Suprapubic skin (tissue), 4 donors: Measurements from ENCODE around the gene RARG. TPM values are rescaled to one million over a fixed set of nuclear protein-coding genes. Genes with fewer than 3 reads are reported as not detected.
"Not testable (repeated sequence)": the region's sequence is repeated elsewhere in the genome, so short reads cannot be mapped to it uniquely, and the experiment has no call there.

Source experiments
- DNase-seq, 2 donors: peaks; one replicate each; pipeline ENCODE4 v3.0.0-alpha.2; 2019; ENCODE audit warnings: low spot score in 2 of 2
- H3K27ac ChIP-seq: fragments of 200-600 bp; sonication (generic); one replicate; pipeline ENCODE4 v1.5.1; 2019
- H3K27me3 ChIP-seq: fragments of 200-600 bp; sonication (generic); one replicate; pipeline ENCODE4 v1.5.1; 2019
- H3K36me3 ChIP-seq: fragments of 200-600 bp; sonication (generic); one replicate; pipeline ENCODE4 v1.5.1; 2019
- H3K4me1 ChIP-seq: fragments of 200-600 bp; sonication (generic); one replicate; pipeline ENCODE4 v1.5.1; 2019
- H3K4me3 ChIP-seq: fragments of 200-600 bp; sonication (generic); one replicate; pipeline ENCODE4 v1.5.1; 2019; ENCODE audit warnings: mild to moderate bottlenecking
- H3K9me3 ChIP-seq: fragments of 200-600 bp; sonication (generic); one replicate; pipeline ENCODE4 v1.5.1; 2019
- CTCF ChIP-seq, 2 donors: fragments of 200-600 bp in 1 of 2; fragments of 450-650 bp in 1 of 2; sonication (generic) in 1 of 2; IDR thresholded peaks; one replicate each; pipeline ENCODE4 v1.5.1; 2016 to 2019; ENCODE audit warnings: antibody characterized with exemption in 2 of 2, mild to moderate bottlenecking in 1 of 2, moderate library complexity in 1 of 2
- EP300 ChIP-seq: sonication (generic); formaldehyde crosslinking; IDR thresholded peaks from one replicate; pipeline ENCODE4 v1.6.1; 2017; ENCODE audit warnings: antibody characterized with exemption
- POLR2A ChIP-seq, 2 donors: fragments of 450-650 bp; IDR thresholded peaks; one replicate each; pipeline ENCODE4 v1.6.1; 2017; ENCODE audit warnings: antibody characterized with exemption in 2 of 2, mild to moderate bottlenecking in 2 of 2, moderate library complexity in 2 of 2
- POLR2AphosphoS5 ChIP-seq, 3 donors: sonication (generic); formaldehyde crosslinking; IDR thresholded peaks; one replicate each; pipeline ENCODE4 v1.6.1; 2017; ENCODE audit warnings: antibody characterized with exemption in 3 of 3
- WGBS: methylation state at CpG from one replicate; pipeline ENCODE4 v1.1.5; 2018; 5-methylcytosine and 5-hydroxymethylcytosine counted together
- total RNA-seq, 4 donors: library from RNA; depleted of rRNA; stranded (reverse); fragments of >200 nt; gene quantifications; one replicate each; pipeline ENCODE4 v1.1.0, GENCODE V29; 2016

The RARG gene
- total RNA-seq, 4 donors from 2014 or later = 140 to 198 (median 172) TPM

DNA sequence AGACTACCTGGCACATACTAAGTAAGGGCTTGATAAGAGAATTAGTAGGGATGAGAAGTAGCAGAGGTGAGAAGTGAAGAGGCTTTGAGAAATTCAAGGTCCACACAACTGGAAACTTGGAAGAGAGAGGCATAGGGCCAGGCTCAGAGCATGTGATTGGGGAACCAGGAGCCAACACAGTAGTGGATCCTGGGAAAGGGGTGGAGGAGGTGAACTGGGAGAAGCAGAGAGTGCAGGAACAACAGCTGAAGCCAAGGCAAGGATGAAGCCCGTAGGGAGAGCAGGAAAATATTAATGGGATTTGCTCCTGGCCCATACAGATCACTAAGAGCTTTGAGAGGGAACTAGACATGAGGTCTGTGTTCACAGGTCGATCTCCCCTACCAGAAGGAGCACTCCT is 23.6 kb downstream of the RARG start:
- H3K27ac ChIP-seq = no peak overlapping the region
- no peak overlapping the region for H3K4me3 ChIP-seq
- WGBS = 34% methylated on average over 2 of the region's 2 CpGs
- peaks cover 41% of the 10 kb centered on the region for H3K36me3 ChIP-seq
- H3K9me3 ChIP-seq = no peaks in the 10 kb centered on the region
- H3K4me1 ChIP-seq = peaks cover 32% of the 10 kb centered on the region
- TF ChIP-seq CTCF (IDR thresholded peaks at IDR 0.05) (no peak), POLR2A (IDR thresholded peaks at IDR 0.05) (no peak), EP300 (no peak), POLR2AphosphoS5 (IDR thresholded peaks at IDR 0.05) (no peak)
- peak in 1 of 2 donors; percentile 46 for DNase-seq
- H3K27me3 ChIP-seq = no peaks in the 10 kb centered on the region

- peak; percentile 60 to 61 for DNase-seq
- 49% methylated on average over 5 of the region's 5 CpGs for WGBS
- Histone ChIP-seq H3K4me3 (no peak within 1 kb of the TSS), H3K27me3 (no peaks in the 10 kb centered on the region), H3K4me1 (peaks cover 32% of the 10 kb centered on the region), H3K27ac (no peak within 1 kb of the TSS), H3K9me3 (no peaks in the 10 kb centered on the region), H3K36me3 (peaks cover 27% of the 10 kb centered on the region)
- TF ChIP-seq POLR2AphosphoS5 (IDR thresholded peaks at IDR 0.05) (no peak), POLR2A (IDR thresholded peaks at IDR 0.05) (no peak), EP300 (no peak), CTCF (IDR thresholded peaks at IDR 0.05) (no peak)
Measured at GRCh38 chr12:53207042-53207441, 25.0 kb downstream of the RARG start, which contains the start of gene ITGB7. Gene ITGB7 (minus strand): TSS chr12:53207251. CDS start chr12:53200443, 6,808 bp downstream.

DNA sequence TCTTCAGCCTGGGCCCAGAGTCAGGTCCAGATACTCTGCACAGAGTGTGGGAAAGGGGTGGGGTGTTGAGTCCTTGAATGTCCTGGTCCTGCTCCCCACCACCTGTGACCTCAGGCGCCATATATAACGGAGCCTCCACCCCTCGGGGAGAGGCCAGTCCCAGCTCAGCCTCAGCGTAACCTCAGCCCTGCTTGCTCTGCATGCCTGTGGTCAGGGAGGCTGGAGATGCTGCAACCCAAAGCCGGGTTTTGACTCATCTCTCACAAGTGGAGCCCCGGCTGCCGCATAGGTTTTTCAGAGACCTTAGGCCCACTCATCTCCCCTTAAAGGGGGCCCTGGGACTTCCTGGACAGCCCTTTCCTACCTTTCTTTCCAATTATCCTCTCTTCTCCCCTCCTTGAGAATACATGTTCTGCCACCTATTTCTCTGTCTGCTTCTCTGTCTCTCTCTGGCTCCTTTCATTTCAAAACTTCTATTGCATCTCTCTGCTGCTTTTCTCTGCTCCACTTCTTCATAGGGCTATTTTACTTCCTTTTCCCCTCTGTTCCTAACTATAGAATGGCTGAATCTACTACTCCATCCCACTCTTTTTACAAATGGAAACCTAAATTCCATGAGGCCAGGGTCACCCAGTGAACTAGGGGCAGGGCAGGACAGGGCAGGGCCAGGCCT is 26.1 kb downstream of the RARG start:
- H3K9me3 ChIP-seq = no peaks in the 10 kb centered on the region
- H3K4me1 ChIP-seq = peaks cover 32% of the 10 kb centered on the region
- peaks cover 15% of the 10 kb centered on the region for H3K36me3 ChIP-seq
- DNase-seq = peak; percentile 58 to 79
- no peak overlapping the region for H3K27ac ChIP-seq
- no peak overlapping the region for H3K4me3 ChIP-seq
- 46% methylated on average over 7 of the region's 7 CpGs for WGBS
- H3K27me3 ChIP-seq = no peaks in the 10 kb centered on the region
- TF ChIP-seq POLR2AphosphoS5 (IDR thresholded peaks at IDR 0.05) = no peak
- TF ChIP-seq POLR2A (IDR thresholded peaks at IDR 0.05) = no peak
- TF ChIP-seq CTCF (IDR thresholded peaks at IDR 0.05) = no peak
- TF ChIP-seq EP300 = no peak

DNA sequence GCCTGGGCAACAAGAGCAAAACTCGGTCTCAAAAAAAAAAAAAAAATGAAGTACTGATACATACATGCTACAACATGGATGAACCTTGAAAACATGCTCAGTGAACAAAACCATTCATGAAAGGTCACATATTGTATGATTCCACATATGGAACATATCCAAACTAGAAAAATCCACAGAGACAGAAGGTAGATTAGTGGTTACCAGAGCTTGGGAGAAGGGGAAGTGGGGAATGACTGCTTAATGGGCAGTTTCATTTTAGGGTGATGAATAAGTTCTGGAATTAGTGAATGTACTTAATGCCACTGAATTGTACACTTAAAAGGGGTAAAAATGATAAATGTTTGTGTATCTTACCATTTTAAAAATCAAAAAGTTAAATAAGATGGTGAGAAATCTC is 27.7 kb downstream of the RARG start:
- no peak for DNase-seq
- WGBS = 100% methylated on average over 1 of the region's 1 CpG

GRCh38 chr12:53202316-53202715 is 29.7 kb downstream of the RARG start:
- not testable (repeated sequence) for DNase-seq, H3K27ac ChIP-seq, H3K36me3 ChIP-seq, H3K9me3 ChIP-seq, H3K4me3 ChIP-seq, H3K27me3 ChIP-seq
- 88% methylated on average over 7 of the region's 7 CpGs for WGBS
- H3K4me1 ChIP-seq = peaks cover 22% of the 10 kb centered on the region

More for the DNA sequence above, 27.7 kb downstream of the RARG start:
- Histone ChIP-seq H3K27ac (no peak overlapping the region), H3K27me3 (no peaks in the 10 kb centered on the region), H3K9me3 (no peaks in the 10 kb centered on the region), H3K4me3 (no peak overlapping the region), H3K36me3 (no peaks in the 10 kb centered on the region), H3K4me1 (peaks cover 29% of the 10 kb centered on the region)
- TF ChIP-seq POLR2AphosphoS5 (IDR thresholded peaks at IDR 0.05) (no peak), POLR2A (IDR thresholded peaks at IDR 0.05) (no peak), EP300 (no peak), CTCF (IDR thresholded peaks at IDR 0.05) (no peak)

DNA sequence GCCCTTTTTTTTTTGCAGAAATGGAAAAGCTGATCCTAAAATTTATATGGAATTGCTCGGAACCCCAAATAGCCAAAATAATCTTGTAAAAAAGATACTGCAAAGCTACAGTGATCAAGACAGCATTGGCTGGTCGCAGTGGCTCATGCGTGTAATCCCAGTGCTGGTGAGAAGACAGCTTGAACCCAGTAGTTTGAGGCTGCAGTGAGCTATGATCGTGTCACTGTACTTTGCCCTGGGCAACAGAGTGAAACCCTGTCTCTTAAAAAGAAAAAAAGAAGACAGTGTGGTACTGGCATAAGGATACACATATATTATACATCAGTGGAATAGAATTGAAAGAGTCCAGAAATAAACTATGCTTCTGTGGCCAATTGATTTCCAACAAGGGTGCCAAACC is 30.4 kb downstream of the RARG start:
- TF ChIP-seq EP300 = no peak
- TF ChIP-seq POLR2AphosphoS5 (IDR thresholded peaks at IDR 0.05) = no peak
- TF ChIP-seq CTCF (IDR thresholded peaks at IDR 0.05) = no peak
- no peak for TF ChIP-seq POLR2A (IDR thresholded peaks at IDR 0.05)
- DNase-seq = no peak
- no peaks in the 10 kb centered on the region for H3K9me3 ChIP-seq
- H3K36me3 ChIP-seq = no peaks in the 10 kb centered on the region
- H3K27ac ChIP-seq = no peak overlapping the region
- no peaks in the 10 kb centered on the region for H3K27me3 ChIP-seq
- 85% methylated on average over 4 of the region's 4 CpGs for WGBS
- no peak overlapping the region for H3K4me3 ChIP-seq
- peaks cover 16% of the 10 kb centered on the region for H3K4me1 ChIP-seq
